Tibial nerve (tissue), 4 donors: ENCODE results near the gene NEK11. TPM values are rescaled to one million over a fixed set of nuclear protein-coding genes. Genes with fewer than 3 reads are reported as not detected.
A peak's percentile ranks its signal among the peaks of the same experiment; 100 is the strongest.

Source experiments
- DNase-seq, 2 donors: peaks; one replicate each; pipeline ENCODE4 v3.0.0-alpha.2; 2019; ENCODE audit warnings: low spot score in 2 of 2
- H3K27ac ChIP-seq, 4 donors: fragments of 200-600 bp; sonication (generic) in 3 of 4; one replicate each; pipeline ENCODE4 v1.5.1; 2017 to 2019; ENCODE audit warnings: mild to moderate bottlenecking in 1 of 4
- H3K27me3 ChIP-seq, 2 donors: fragments of 200-600 bp; sonication (generic) in 1 of 2; one replicate each; pipeline versions ENCODE4 v1.5.1 to v1.6.0; 2017 to 2019
- H3K36me3 ChIP-seq, 3 donors: fragments of 200-600 bp; sonication (generic); one replicate each; pipeline ENCODE4 v1.5.1; 2018 to 2019
- H3K4me1 ChIP-seq, 4 donors: fragments of 200-600 bp; sonication (generic) in 3 of 4; one replicate each; pipeline ENCODE4 v1.5.1; 2017 to 2019
- H3K4me3 ChIP-seq, 4 donors: fragments of 200-600 bp; sonication (generic) in 3 of 4; one replicate each; pipeline ENCODE4 v1.5.1; 2017 to 2019; ENCODE audit warnings: mild to moderate bottlenecking in 1 of 4, moderate library complexity in 1 of 4
- H3K9me3 ChIP-seq, 4 donors: fragments of 200-600 bp; sonication (generic) in 3 of 4; one replicate each; pipeline ENCODE4 v1.5.1; 2017 to 2019
- CTCF ChIP-seq, 5 experiments: fragments of 200-600 bp in 3 of 5; fragments of 450-650 bp in 2 of 5; sonication (generic) in 3 of 5; IDR thresholded peaks; one replicate each; pipeline ENCODE4 v1.5.1; 2016 to 2019; ENCODE audit warnings: antibody characterized with exemption in 5 of 5, mild to moderate bottlenecking in 3 of 5, moderate library complexity in 2 of 5
- EP300 ChIP-seq, 2 donors: sonication (generic); formaldehyde crosslinking; IDR thresholded peaks; one replicate each; pipeline ENCODE4 v1.6.1; 2017; ENCODE audit warnings: antibody characterized with exemption in 2 of 2, mild to moderate bottlenecking in 1 of 2
- POLR2A ChIP-seq, 2 donors: fragments of 450-650 bp; IDR thresholded peaks; one replicate each; pipeline ENCODE4 v1.6.1; 2017; ENCODE audit warnings: antibody characterized with exemption in 2 of 2, mild to moderate bottlenecking in 2 of 2, moderate library complexity in 2 of 2
- WGBS, 2 donors: methylation state at CpG; one replicate each; pipeline ENCODE4 v1.1.5; 2018; 5-methylcytosine and 5-hydroxymethylcytosine counted together
- total RNA-seq, 4 donors: library from RNA; depleted of rRNA; stranded (reverse); fragments of >200 nt; gene quantifications; one replicate each; pipeline ENCODE4 v1.1.0, GENCODE V29; 2016

NEK11 gene
- total RNA-seq, result 10 to 100 TPM in 3 of 4 donors, 1 to 10 TPM in 1; 7.0 to 32.8 (median 15.3) TPM

- H3K4me1 ChIP-seq, result peaks cover 0 to 57% (median 19%) of the 10 kb centered on the region in 4 donors
- H3K4me3 ChIP-seq, result peak within 1 kb of the TSS; percentile 65 to 84 (median 78)
- peaks cover 0 to 33% (median 0%) of the 10 kb centered on the region in 3 donors for H3K36me3 ChIP-seq
- peak; percentile 76 to 87 for DNase-seq
- WGBS, 2 donors, result 0 to 1% methylated on average over 40 to 42 of the region's 56 CpGs
- no peaks in the 10 kb centered on the region for H3K9me3 ChIP-seq
- no peaks in the 10 kb centered on the region for H3K27me3 ChIP-seq
- peak; percentile 23 to 47 for TF ChIP-seq POLR2A (IDR thresholded peaks at IDR 0.05)
- peak; percentile 74 to 82 for TF ChIP-seq EP300 (IDR thresholded peaks at IDR 0.05)
- TF ChIP-seq CTCF (IDR thresholded peaks at IDR 0.05), result no peak
- H3K27ac ChIP-seq, result peak within 1 kb of the TSS; percentile 81 to 92 (median 86)
These were observed at the start of gene NEK11, which contains the start of gene ASTE1 for GRCh38 chr3:131026321-131027151. Gene NEK11 (plus strand): TSS chr3:131026877. CDS start chr3:131029709, 2,832 bp downstream. Gene ASTE1 (minus strand): TSS chr3:131026825. CDS start chr3:131025306, 1,519 bp downstream.

GRCh38 chr3:130979117-130979516 lies 47.6 kb upstream of the NEK11 start:
- TF ChIP-seq EP300 (IDR thresholded peaks at IDR 0.05), result no peak
- TF ChIP-seq CTCF (IDR thresholded peaks at IDR 0.05), result no peak
- TF ChIP-seq POLR2A (IDR thresholded peaks at IDR 0.05), result no peak
- Histone ChIP-seq H3K27ac (no peak overlapping the region), H3K4me3 (no peak overlapping the region), H3K27me3 (no peaks in the 10 kb centered on the region), H3K4me1 (no peaks in the 10 kb centered on the region), H3K36me3 (peaks cover 0 to 31% (median 5%) of the 10 kb centered on the region in 3 donors), H3K9me3 (no peaks in the 10 kb centered on the region)
- no peak for DNase-seq
- 90 to 95% methylated on average over 2 of the region's 2 CpGs for whole genome bisulfite sequencing, 2 donors

GRCh38 chr3:130981469-130981868 lies 45.2 kb upstream of the NEK11 start:
- WGBS, 2 donors, result 87 to 94% methylated on average over 2 of the region's 2 CpGs
- Histone ChIP-seq H3K9me3 (no peaks in the 10 kb centered on the region), H3K27me3 (no peaks in the 10 kb centered on the region), H3K4me3 (no peak overlapping the region), H3K27ac (no peak overlapping the region), H3K4me1 (no peaks in the 10 kb centered on the region), H3K36me3 (peaks cover 0 to 16% (median 0%) of the 10 kb centered on the region in 3 donors)
- TF ChIP-seq CTCF (IDR thresholded peaks at IDR 0.05), result no peak
- no peak for TF ChIP-seq EP300 (IDR thresholded peaks at IDR 0.05)
- TF ChIP-seq POLR2A (IDR thresholded peaks at IDR 0.05), result no peak
- DNase-seq, result no peak

- 67 to 70% methylated on average over 5 of the region's 5 CpGs for WGBS, 2 donors
- TF ChIP-seq CTCF (IDR thresholded peaks at IDR 0.05) (no peak), POLR2A (IDR thresholded peaks at IDR 0.05) (no peak), EP300 (IDR thresholded peaks at IDR 0.05) (no peak)
- no peak for DNase-seq
- Histone ChIP-seq H3K36me3 (peaks cover 0 to 35% (median 0%) of the 10 kb centered on the region in 3 donors), H3K27ac (no peak overlapping the region), H3K27me3 (no peaks in the 10 kb centered on the region), H3K4me1 (no peaks in the 10 kb centered on the region), H3K4me3 (no peak overlapping the region), H3K9me3 (no peaks in the 10 kb centered on the region)
These were observed 36.4 kb upstream of the NEK11 start for GRCh38 chr3:130990282-130990681.

- no peak overlapping the region for H3K4me3 ChIP-seq
- H3K27ac ChIP-seq, result no peak overlapping the region
- no peak for TF ChIP-seq CTCF (IDR thresholded peaks at IDR 0.05)
- TF ChIP-seq EP300 (IDR thresholded peaks at IDR 0.05), result no peak
- TF ChIP-seq POLR2A (IDR thresholded peaks at IDR 0.05), result no peak
- H3K9me3 ChIP-seq, result no peaks in the 10 kb centered on the region
- no peaks in the 10 kb centered on the region for H3K4me1 ChIP-seq
- H3K36me3 ChIP-seq, result peaks cover 0 to 43% (median 0%) of the 10 kb centered on the region in 3 donors
- DNase-seq, result no peak
- H3K27me3 ChIP-seq, result no peaks in the 10 kb centered on the region
- 94 to 95% methylated on average over 5 of the region's 5 CpGs for WGBS, 2 donors
These were observed 35.6 kb upstream of the NEK11 start for GRCh38 chr3:130991126-130991525.
